Adrenal gland (tissue), 5 donors: ENCODE data around the gene TNS3.

Experiments used
- POLR2A ChIP-seq, 2 donors: fragments of 450-650 bp; IDR thresholded peaks; one replicate each; pipeline ENCODE4 v1.6.1; 2017; ENCODE audit warnings: antibody characterized with exemption in 2 of 2, mild to moderate bottlenecking in 2 of 2, moderate library complexity in 1 of 2
- TF ChIP-seq, protein P1 (sequence below), 6 experiments: fragments of 450-650 bp in 4 of 6; fragments of 200-600 bp in 2 of 6; sonication (generic) in 1 of 6; IDR thresholded peaks; 1 replicate in 5 of 6; 2 replicates in 1 of 6; pipeline versions ENCODE4 v1.5.1 to v1.8.0; 2016 to 2021; ENCODE audit warnings: antibody characterized with exemption in 6 of 6, mild to moderate bottlenecking in 2 of 6, moderate library complexity in 1 of 6
- donor health status: DM: no; HTN: no; CAD: no.

GRCh38 chr7:47400741-47401206 lies 181.1 kb downstream of the TNS3 start:
- TF ChIP-seq, protein P1, sequence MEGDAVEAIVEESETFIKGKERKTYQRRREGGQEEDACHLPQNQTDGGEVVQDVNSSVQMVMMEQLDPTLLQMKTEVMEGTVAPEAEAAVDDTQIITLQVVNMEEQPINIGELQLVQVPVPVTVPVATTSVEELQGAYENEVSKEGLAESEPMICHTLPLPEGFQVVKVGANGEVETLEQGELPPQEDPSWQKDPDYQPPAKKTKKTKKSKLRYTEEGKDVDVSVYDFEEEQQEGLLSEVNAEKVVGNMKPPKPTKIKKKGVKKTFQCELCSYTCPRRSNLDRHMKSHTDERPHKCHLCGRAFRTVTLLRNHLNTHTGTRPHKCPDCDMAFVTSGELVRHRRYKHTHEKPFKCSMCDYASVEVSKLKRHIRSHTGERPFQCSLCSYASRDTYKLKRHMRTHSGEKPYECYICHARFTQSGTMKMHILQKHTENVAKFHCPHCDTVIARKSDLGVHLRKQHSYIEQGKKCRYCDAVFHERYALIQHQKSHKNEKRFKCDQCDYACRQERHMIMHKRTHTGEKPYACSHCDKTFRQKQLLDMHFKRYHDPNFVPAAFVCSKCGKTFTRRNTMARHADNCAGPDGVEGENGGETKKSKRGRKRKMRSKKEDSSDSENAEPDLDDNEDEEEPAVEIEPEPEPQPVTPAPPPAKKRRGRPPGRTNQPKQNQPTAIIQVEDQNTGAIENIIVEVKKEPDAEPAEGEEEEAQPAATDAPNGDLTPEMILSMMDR (IDR thresholded peaks at IDR 0.05), result no peak
- no peak for TF ChIP-seq POLR2A (IDR thresholded peaks at IDR 0.05)
